AG09309 (cell line): ENCODE data around the gene SSR4.
"Not testable (repeated sequence)": the region's sequence is repeated elsewhere in the genome, so short reads cannot be mapped to it uniquely, and the experiment has no call there.

Experiments used
- DNase-seq: peaks from one replicate; pipeline ENCODE4 v3.0.0-alpha.2; 2010; ENCODE audit warnings: low read depth
- H3K4me3 ChIP-seq: 2 replicates; pipeline ENCODE4 v1.5.1; 2011; ENCODE audit warnings: mild to moderate bottlenecking, low read depth, low read length, moderate library complexity; ENCODE audit not compliant: control insufficient read depth
- TF ChIP-seq, protein P1 (sequence below): IDR thresholded peaks from 2 replicates; pipeline ENCODE4 v1.5.1; 2011; ENCODE audit warnings: mild to moderate bottlenecking, low read depth, low read length, inconsistent platforms; ENCODE audit not compliant: insufficient read depth, control insufficient read depth; ENCODE audit errors: missing control alignments

The SSR4 gene

DNA sequence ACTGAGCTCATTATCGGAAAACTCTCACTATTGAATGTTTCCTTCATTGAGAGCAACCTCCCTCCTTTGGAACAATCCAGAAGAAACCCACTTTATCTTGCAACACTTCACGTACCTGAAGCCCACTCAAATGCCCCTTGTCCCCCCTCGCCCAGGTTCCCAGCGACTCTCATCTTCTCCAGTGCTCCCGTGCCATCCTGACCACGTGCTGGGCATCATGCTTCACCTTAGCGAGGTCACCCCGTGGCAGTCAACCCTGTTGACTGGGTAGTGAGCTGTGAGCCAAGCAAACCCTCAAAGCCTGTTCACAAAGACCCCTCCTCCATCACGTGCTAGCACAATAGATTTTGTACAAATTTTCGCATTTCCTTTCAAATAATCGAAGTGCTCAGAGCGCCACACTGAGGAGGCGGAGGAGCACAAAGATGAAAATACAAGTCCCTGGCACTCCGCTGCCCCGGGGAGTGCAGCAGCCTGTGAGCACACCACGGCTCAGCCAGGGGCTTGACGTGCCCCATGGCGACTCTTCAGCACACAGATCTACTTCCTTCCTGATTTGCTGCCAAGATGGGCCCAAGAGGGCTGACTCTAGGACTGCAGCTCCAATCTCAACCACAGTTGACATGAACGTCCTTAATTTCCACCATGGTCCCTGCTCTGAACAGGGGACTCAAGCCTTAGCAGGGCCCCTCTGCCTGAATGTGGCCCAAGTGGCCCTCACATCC is 20.3 kb downstream of the SSR4 start:
- TF ChIP-seq, protein P1, sequence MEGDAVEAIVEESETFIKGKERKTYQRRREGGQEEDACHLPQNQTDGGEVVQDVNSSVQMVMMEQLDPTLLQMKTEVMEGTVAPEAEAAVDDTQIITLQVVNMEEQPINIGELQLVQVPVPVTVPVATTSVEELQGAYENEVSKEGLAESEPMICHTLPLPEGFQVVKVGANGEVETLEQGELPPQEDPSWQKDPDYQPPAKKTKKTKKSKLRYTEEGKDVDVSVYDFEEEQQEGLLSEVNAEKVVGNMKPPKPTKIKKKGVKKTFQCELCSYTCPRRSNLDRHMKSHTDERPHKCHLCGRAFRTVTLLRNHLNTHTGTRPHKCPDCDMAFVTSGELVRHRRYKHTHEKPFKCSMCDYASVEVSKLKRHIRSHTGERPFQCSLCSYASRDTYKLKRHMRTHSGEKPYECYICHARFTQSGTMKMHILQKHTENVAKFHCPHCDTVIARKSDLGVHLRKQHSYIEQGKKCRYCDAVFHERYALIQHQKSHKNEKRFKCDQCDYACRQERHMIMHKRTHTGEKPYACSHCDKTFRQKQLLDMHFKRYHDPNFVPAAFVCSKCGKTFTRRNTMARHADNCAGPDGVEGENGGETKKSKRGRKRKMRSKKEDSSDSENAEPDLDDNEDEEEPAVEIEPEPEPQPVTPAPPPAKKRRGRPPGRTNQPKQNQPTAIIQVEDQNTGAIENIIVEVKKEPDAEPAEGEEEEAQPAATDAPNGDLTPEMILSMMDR: no peak
- no peak overlapping the region for H3K4me3 ChIP-seq
- no peak for DNase-seq

DNA sequence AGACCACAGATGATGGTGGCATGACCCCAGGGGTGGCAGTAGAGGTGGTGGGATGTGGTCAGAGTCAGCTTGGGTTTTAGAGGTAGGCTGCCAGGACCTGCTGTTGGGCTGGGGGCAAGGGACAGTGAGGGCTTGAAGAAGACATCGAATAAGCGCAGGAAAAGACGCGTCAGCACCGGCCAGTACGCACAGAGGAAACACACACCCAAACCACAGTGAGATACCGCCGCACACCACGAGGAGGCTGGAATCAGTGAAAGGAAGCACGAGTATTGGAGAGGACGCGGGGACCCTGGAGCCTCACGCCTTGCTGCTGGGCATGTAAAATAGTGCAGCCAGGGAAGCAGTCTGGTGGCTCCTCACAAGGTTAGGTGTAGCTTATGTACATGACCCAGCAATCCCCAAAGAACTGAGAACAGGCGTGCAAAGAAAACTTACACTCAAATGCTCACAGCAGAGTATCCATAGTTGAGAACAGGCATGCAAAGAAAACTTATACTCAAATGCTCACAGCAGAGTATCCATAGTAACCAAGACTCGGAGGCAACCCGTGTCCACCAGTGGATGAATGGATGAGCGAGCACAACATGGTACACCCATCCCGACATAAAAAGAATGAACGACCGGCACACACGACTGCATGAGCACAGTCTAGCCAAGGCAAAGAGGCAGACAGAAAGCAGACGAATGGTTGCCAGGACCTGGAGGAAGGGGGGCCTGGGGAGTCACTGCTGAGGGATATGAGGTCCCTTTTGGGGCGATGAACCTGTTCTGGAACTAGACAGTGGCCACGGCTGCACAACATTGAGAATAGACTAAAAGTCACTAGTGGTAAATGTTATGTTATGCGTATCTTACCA is 22.6 kb downstream of the SSR4 start:
- no peak for DNase-seq
- no peak overlapping the region for H3K4me3 ChIP-seq
- TF ChIP-seq, protein P1: no peak

DNA sequence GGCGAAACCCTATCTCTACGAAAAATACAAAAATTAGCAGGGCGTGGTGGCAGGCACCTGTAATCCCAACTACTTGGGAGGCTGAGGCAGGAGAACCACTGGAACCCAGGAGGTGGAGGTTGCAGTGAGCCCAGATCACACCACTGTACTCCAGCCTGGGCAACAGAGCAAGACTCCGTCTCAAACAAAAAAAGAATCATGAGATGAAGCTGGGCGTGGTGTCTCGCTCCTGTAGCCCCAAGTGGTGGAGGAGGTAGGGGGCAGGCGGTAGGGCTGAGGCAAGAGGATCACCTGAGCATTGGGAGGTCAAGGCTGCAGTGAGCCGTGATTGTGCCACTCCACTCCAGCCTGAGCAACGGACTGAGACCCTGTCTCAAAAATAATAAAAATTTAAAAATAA is 23.6 kb downstream of the SSR4 start:
- H3K4me3 ChIP-seq, DNase-seq: not testable (repeated sequence)

DNA sequence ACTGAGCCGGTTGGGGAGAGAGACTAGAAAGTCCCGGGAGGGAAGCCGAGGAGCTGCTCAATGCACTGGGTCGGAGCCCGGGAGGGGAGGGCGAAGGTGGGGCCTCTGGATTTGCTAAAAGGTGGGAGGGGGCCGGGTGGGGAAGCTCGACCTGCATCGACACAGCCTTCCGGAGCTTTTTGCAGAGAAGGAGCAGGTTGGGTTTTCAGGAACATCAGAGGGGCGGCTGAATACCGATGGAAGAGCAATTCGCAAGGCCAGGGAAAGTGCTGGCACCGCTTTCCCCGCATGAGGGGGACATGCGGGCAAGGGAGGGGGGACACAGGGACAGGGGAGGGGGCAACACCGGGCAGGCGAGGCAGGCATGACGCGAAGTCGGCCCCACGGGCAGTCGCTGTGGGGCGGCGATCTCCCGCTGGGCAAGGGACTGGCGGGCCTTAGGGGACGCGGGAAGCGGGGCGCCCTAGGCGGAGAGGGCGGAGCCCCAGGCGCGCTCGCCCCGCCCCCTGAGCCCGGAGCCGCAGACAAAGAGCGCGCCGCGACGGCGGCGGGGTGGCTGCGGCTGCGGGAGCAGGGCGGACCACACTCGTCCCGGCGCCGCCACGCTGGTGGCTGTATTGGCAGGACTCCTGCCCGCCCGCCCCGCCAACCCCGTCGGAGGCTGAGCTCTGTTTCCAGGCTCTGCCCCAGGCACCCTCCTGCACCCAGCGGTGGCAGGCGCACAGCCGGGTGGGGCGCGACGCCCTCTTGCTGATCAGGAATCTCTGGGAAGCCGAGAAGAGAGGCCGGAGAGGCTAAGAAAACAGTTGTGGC is 24.3 kb downstream of the SSR4 start:
- TF ChIP-seq, protein P1: no peak
- no peak overlapping the region for H3K4me3 ChIP-seq
- DNase-seq: no peak

DNA sequence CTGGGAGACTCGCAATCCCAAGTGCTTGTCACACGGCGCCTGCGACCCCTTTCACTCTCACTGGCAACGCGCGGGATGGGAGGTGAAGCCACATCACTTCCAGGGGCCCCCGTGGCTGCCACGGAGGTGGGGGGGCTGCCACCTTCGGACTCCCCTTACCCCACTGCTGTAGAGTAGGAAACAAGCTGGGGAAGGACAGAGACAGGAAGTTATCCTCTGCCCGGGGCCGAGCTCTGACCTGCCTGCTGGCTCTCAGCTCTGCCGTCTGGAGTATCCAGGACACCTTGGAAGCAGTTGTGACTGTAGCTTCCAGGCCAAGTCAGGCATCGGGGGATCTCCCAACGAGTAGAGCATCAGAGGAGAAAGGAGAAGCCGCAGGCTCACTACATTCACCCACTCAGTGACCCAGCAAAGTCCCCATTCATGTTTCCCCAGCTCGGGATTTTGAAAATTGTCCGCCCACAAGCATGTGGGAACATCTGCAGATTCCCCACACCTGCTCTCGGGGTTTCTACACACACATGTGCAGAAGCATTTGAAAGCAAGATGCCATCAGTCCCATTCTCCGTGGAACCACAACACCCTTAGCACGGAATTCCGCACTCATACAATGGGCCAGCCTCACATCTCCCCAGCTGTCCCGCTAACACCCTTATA is 25.0 kb downstream of the SSR4 start:
- TF ChIP-seq, protein P1: no peak
- DNase-seq: no peak
- H3K4me3 ChIP-seq: no peak overlapping the region

GRCh38 chrX:153820601-153821000 is 26.1 kb downstream of the SSR4 start:
- no peak for DNase-seq
- TF ChIP-seq, protein P1: no peak
- H3K4me3 ChIP-seq: no peak overlapping the region
